Activated CD4-positive, alpha-beta memory T cell treated with anti-CD3 and anti-CD28 coated beads for 36 hours (primary cell): ENCODE measurements around the gene LRRC40. TPM values are rescaled to one million over a fixed set of nuclear protein-coding genes. Genes with fewer than 3 reads are reported as not detected.

Source experiments
- CTCF ChIA-PET: fragments of 350-600 bp; sonication (Branson Sonifier 250); formaldehyde crosslinking; loops from one replicate; lab custom pipeline; 2021; ENCODE audit warnings: antibody characterized with exemption, inconsistent platforms; lab: Charles Lee
- POLR2A ChIA-PET: fragments of 350-600 bp; sonication (Branson Sonifier 250); formaldehyde crosslinking; loops from one replicate; lab custom pipeline; 2021; ENCODE audit warnings: antibody characterized with exemption; lab: Charles Lee
- DNase-seq: peaks from one replicate; pipeline ENCODE4 v3.0.0-alpha.2; 2020
- H3K27ac Mint-ChIP-seq: one replicate; pipeline ENCODE4 v1.8.0; 2021; ENCODE audit warnings: mixed read lengths
- H3K27me3 Mint-ChIP-seq: one replicate; pipeline ENCODE4 v1.8.0; 2021; ENCODE audit warnings: mixed read lengths
- H3K36me3 Mint-ChIP-seq: one replicate; pipeline ENCODE4 v1.8.0; 2021; ENCODE audit warnings: mixed read lengths
- H3K4me1 Mint-ChIP-seq: one replicate; pipeline ENCODE4 v1.8.0; 2021; ENCODE audit warnings: low read depth, mixed read lengths
- H3K4me3 Mint-ChIP-seq: one replicate; pipeline ENCODE4 v1.8.0; 2021; ENCODE audit warnings: mild to moderate bottlenecking, mixed read lengths
- H3K9me3 Mint-ChIP-seq: one replicate; pipeline ENCODE4 v1.8.0; 2021; ENCODE audit warnings: mixed read lengths
- intact Hi-C: fragments of 100-400 bp; cut with micrococcal nuclease; formaldehyde crosslinking; loops from one replicate; pipeline ENCODE4 v1.15.1; 2023
- total RNA-seq, 2 experiments: library from RNA; stranded (reverse); gene quantifications; one replicate each; pipeline ENCODE4 v1.2.3, GENCODE V29; 2021

LRRC40 gene
- 10 to 100 TPM; 22.1 to 24.7 TPM for total RNA-seq

DNA sequence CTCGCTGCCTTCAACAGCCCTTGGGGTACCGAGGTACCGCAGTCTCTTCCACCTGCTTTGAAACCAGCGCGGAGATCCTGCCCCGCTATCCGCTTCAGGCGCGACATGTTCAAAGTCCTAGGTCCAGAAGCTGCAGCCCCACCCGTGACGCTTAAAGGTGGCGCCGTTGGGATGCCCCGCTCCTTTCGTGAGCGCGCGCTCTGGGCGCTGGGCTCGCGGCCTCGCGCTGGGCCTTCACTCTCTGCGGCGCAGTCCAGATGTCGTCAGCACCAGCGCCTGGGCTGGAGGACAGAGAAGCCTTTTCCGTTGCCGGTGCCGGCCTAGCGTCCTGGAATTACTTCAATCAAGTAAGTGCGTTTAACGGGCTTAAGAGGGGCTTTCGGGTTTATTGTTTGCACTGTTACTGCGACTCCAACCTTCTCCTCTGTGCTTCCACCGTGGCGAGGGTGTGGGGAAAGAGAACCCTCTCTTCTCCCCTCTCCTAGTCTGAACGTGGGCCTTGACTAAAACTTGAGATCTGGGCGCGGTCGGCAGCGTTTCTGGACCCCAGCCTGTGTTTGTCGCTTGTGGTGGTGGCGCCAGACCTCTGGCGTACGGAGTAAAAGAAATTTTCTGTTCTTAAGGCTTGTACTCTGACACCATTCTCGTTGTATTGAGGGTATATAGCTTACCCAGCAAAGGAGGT, at the start of gene LRRC40:
TSS of gene LRRC40 (minus strand) at position 146 of the 685 bp plus-strand sequence. CDS start at position 107, 39 bp downstream.
- H3K27ac Mint-ChIP-seq: peak within 1 kb of the TSS; percentile 94
- intact Hi-C loops: loop anchor here (1.0 kb wide), 5 partner anchors 16 to 876 kb away; partner anchors contain the start of genes ANKRD13C, SRSF11 and ZRANB2
- H3K27me3 Mint-ChIP-seq: no peaks in the 10 kb centered on the region
- H3K4me3 Mint-ChIP-seq: peak within 1 kb of the TSS; percentile 99
- H3K4me1 Mint-ChIP-seq: peaks cover 63% of the 10 kb centered on the region
- CTCF ChIA-PET: interaction anchor here (0.5 to 1.7 kb wide), 3 partner anchors 13 to 34 kb away, joined by 3 to 8 read pairs (median 3); partner anchors contain the start of gene SRSF11
- H3K36me3 Mint-ChIP-seq: peaks cover 10% of the 10 kb centered on the region
- no peaks in the 10 kb centered on the region for H3K9me3 Mint-ChIP-seq
- POLR2A ChIA-PET: interaction anchor here (1.2 to 2.0 kb wide), 5 partner anchors 11 to 205 kb away, joined by 4 to 17 read pairs (median 6); partner anchors contain the start of genes ANKRD13C, CTH and SRSF11
- peak; percentile 98 for DNase-seq

DNA sequence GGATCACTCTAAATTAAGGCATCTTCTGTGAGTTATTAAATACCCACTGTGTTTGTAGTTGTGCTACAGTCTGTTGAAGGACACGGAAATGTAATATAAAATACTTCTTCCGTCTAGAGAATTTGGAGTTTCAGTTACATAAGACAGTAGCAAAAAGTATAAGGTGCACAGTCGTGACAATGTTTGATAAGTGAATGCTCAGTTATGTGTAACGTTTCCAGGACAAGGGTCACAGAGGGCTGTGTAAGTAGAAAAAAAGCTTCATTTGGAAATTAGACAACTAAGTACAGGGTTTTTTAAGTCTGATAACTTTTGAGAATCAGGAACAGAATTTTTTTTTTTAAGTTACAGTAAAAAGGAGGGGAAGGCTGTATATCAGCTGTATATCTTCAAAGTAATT, 43.4 kb upstream of the LRRC40 start:
- Mint-ChIP-seq H3K4me1 (peaks cover 29% of the 10 kb centered on the region), H3K27me3 (no peaks in the 10 kb centered on the region), H3K27ac (peak overlapping the region; percentile 70), H3K4me3 (no peak overlapping the region), H3K9me3 (no peaks in the 10 kb centered on the region), H3K36me3 (peaks cover 55% of the 10 kb centered on the region)
- ChIA-PET CTCF (interaction anchor here (0.6 kb wide), 1 partner anchor 9 kb away, joined by 4 read pairs; no protein-coding TSS in a partner anchor), POLR2A (no interaction called here)
- intact Hi-C loops: loop anchor here (5.0 kb wide), 1 partner anchor 264 kb away; no protein-coding TSS in a partner anchor
- DNase-seq: no peak

GRCh38 chr1:70247768-70248167, 42.4 kb upstream of the LRRC40 start:
- peak overlapping the region; percentile 70 for H3K27ac Mint-ChIP-seq
- peaks cover 29% of the 10 kb centered on the region for H3K4me1 Mint-ChIP-seq
- no peaks in the 10 kb centered on the region for H3K9me3 Mint-ChIP-seq
- H3K27me3 Mint-ChIP-seq: no peaks in the 10 kb centered on the region
- ChIA-PET CTCF (interaction anchor here (0.9 kb wide), 1 partner anchor 9 kb away, joined by 3 read pairs; no protein-coding TSS in a partner anchor), POLR2A (interaction anchor here (1.3 kb wide), 1 partner anchor 27 kb away, joined by 3 read pairs; the partner anchor contains the start of gene SRSF11)
- no peak for DNase-seq
- intact Hi-C loops: loop anchor here (1.0 to 5.0 kb wide), 2 partner anchors 164 to 265 kb away; partner anchors contain the start of gene CTH
- H3K4me3 Mint-ChIP-seq: no peak overlapping the region
- peaks cover 60% of the 10 kb centered on the region for H3K36me3 Mint-ChIP-seq

- no peaks in the 10 kb centered on the region for H3K27me3 Mint-ChIP-seq
- peaks cover 29% of the 10 kb centered on the region for H3K4me1 Mint-ChIP-seq
- POLR2A ChIA-PET: interaction anchor here (0.5 to 1.3 kb wide), 2 partner anchors 26 to 102 kb away, joined by 3 read pairs; partner anchors contain the start of gene SRSF11
Observed at GRCh38 chr1:70247122-70247521, 41.7 kb upstream of the LRRC40 start.

DNA sequence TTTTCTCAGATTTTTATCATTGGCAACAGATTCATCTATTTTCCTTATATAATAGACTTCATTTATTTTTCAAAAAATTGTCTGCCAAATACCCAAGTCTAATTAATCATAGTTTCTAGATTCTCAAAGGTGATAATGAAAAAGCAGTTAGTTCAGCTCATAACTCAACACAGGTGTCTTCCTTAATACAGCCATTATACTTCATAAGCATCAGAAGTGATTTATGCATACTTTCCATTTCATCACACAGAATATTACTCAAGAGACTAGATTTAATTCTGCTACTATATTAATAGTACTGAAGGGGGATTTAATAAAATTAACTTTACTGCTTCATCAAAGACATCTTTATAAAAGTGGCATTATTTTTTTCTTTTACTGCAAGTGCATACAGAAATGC, 34.6 kb upstream of the LRRC40 start:
- Mint-ChIP-seq H3K27ac (no peak overlapping the region), H3K36me3 (peaks cover 44% of the 10 kb centered on the region)
- CTCF ChIA-PET: no interaction called here

More at GRCh38 chr1:70247122-70247521, 41.7 kb upstream of the LRRC40 start:
- Mint-ChIP-seq H3K9me3 (no peaks in the 10 kb centered on the region), H3K27ac (peak overlapping the region; percentile 70), H3K4me3 (no peak overlapping the region), H3K36me3 (peaks cover 59% of the 10 kb centered on the region)
- DNase-seq: no peak
- intact Hi-C loops: loop anchor here (1.0 to 5.0 kb wide), 2 partner anchors 164 to 265 kb away; partner anchors contain the start of gene CTH
- CTCF ChIA-PET: interaction anchor here (0.9 kb wide), 1 partner anchor 9 kb away, joined by 3 read pairs; no protein-coding TSS in a partner anchor

DNA sequence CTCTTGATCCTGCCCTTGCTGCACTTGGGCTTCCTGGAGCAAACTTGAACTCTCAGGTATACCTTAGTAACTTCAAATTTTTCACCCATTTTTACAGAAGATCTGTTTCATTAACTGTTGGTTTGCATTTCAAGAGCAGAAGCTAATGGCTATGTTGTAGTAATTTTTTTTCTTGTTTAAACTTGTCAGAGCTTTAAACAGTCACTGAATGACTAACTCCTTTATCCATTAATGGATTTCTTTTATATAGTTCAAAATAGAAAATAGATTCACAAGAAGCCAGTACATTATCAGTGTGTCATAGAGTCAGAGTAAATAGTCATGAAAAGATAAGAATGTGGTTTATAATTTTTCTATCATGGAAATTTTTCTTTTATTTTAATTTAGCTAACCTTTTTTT, 29.4 kb upstream of the LRRC40 start:
- intact Hi-C loops: no loop called here
- CTCF ChIA-PET: no interaction called here
- no peak for DNase-seq
- H3K4me1 Mint-ChIP-seq: peaks cover 1% of the 10 kb centered on the region
- H3K36me3 Mint-ChIP-seq: peaks cover 54% of the 10 kb centered on the region
- H3K27me3 Mint-ChIP-seq: no peaks in the 10 kb centered on the region
- POLR2A ChIA-PET: interaction anchor here (1.2 kb wide), 1 partner anchor 14 kb away, joined by 3 read pairs; the partner anchor contains the start of gene SRSF11
- H3K9me3 Mint-ChIP-seq: no peaks in the 10 kb centered on the region
- no peak overlapping the region for H3K4me3 Mint-ChIP-seq
- no peak overlapping the region for H3K27ac Mint-ChIP-seq

More for the DNA sequence above, 34.6 kb upstream of the LRRC40 start:
- no peak for DNase-seq
- POLR2A ChIA-PET: no interaction called here
- H3K4me3 Mint-ChIP-seq: no peak overlapping the region
- no peaks in the 10 kb centered on the region for H3K27me3 Mint-ChIP-seq
- intact Hi-C loops: no loop called here
- H3K4me1 Mint-ChIP-seq: no peaks in the 10 kb centered on the region
- no peaks in the 10 kb centered on the region for H3K9me3 Mint-ChIP-seq

- Mint-ChIP-seq H3K27ac (no peak overlapping the region), H3K36me3 (peaks cover 50% of the 10 kb centered on the region), H3K27me3 (no peaks in the 10 kb centered on the region), H3K4me1 (peaks cover 16% of the 10 kb centered on the region), H3K4me3 (no peak overlapping the region), H3K9me3 (no peaks in the 10 kb centered on the region)
- POLR2A ChIA-PET: no interaction called here
- intact Hi-C loops: no loop called here
- no peak for DNase-seq
- CTCF ChIA-PET: no interaction called here
Observed at GRCh38 chr1:70231475-70231874, 26.1 kb upstream of the LRRC40 start.

- intact Hi-C loops: no loop called here
- POLR2A ChIA-PET: interaction anchor here (0.6 kb wide), 1 partner anchor 215 kb away, joined by 3 read pairs; no protein-coding TSS in a partner anchor
- no peak for DNase-seq
- Mint-ChIP-seq H3K4me1 (peaks cover 35% of the 10 kb centered on the region), H3K4me3 (no peak overlapping the region), H3K27me3 (no peaks in the 10 kb centered on the region), H3K36me3 (peaks cover 44% of the 10 kb centered on the region), H3K27ac (no peak overlapping the region), H3K9me3 (no peaks in the 10 kb centered on the region)
- CTCF ChIA-PET: no interaction called here
Observed at GRCh38 chr1:70228670-70229069, 23.3 kb upstream of the LRRC40 start.

- Mint-ChIP-seq H3K4me1 (peaks cover 42% of the 10 kb centered on the region), H3K4me3 (no peak overlapping the region)
Observed at GRCh38 chr1:70227439-70227838, 22.1 kb upstream of the LRRC40 start.

GRCh38 chr1:70224954-70225353, 19.6 kb upstream of the LRRC40 start:
- H3K4me3 Mint-ChIP-seq: no peak overlapping the region
- no peak for DNase-seq

More at GRCh38 chr1:70227439-70227838, 22.1 kb upstream of the LRRC40 start:
- Mint-ChIP-seq H3K9me3 (no peaks in the 10 kb centered on the region), H3K27me3 (no peaks in the 10 kb centered on the region), H3K27ac (peak overlapping the region; percentile 64), H3K36me3 (peaks cover 43% of the 10 kb centered on the region)
- no peak for DNase-seq
- CTCF ChIA-PET: no interaction called here
- POLR2A ChIA-PET: interaction anchor here (1.2 kb wide), 1 partner anchor 102 kb away, joined by 3 read pairs; no protein-coding TSS in a partner anchor
- intact Hi-C loops: no loop called here

DNA sequence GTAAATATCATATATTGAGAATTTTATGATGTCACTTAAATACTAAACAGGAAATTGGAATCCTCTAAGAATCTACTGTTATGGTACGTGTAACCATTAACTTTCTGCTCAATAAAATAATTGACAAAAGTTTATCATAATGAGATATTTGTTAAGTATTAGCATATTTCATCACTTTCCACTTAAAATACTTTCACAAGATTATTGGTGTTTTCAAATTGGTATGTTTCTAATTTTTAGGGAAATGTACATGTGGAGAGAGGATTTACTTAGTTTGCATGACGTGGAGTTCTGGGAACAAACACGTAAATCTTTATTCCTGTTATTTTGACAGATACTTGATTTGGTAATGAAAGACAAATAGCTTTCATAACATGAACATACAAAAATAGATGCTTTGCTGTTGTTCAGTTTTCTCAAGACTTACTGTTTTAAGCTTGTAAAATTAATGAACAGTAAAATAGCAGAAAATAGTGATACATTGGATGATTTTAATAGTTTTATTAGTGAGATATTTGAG, 17.4 kb upstream of the LRRC40 start:
- intact Hi-C loops: loop anchor here (5.0 kb wide), 1 partner anchor 90 kb away; no protein-coding TSS in a partner anchor
- DNase-seq: no peak
- Mint-ChIP-seq H3K4me1 (peaks cover 51% of the 10 kb centered on the region), H3K4me3 (peak overlapping the region; percentile 91), H3K9me3 (no peaks in the 10 kb centered on the region), H3K27me3 (no peaks in the 10 kb centered on the region), H3K36me3 (peaks cover 31% of the 10 kb centered on the region), H3K27ac (peak overlapping the region; percentile 97)
- CTCF ChIA-PET: no interaction called here
- POLR2A ChIA-PET: interaction anchor here (1.5 to 1.8 kb wide), 2 partner anchors 16 to 132 kb away, joined by 5 to 7 read pairs; partner anchors contain the start of gene ANKRD13C

More at GRCh38 chr1:70224954-70225353, 19.6 kb upstream of the LRRC40 start:
- ChIA-PET POLR2A (no interaction called here), CTCF (no interaction called here)
- Mint-ChIP-seq H3K36me3 (peaks cover 36% of the 10 kb centered on the region), H3K9me3 (no peaks in the 10 kb centered on the region), H3K4me1 (peaks cover 51% of the 10 kb centered on the region), H3K27me3 (no peaks in the 10 kb centered on the region), H3K27ac (no peak overlapping the region)
- intact Hi-C loops: loop anchor here (5.0 kb wide), 1 partner anchor 93 kb away; no protein-coding TSS in a partner anchor
